Left lung (tissue), 10 donors: ENCODE data around the gene MFAP4. TPM values are rescaled to one million over a fixed set of nuclear protein-coding genes. Genes with fewer than 3 reads are reported as not detected.

Experiments used
- ATAC-seq: fragments of 200-7000 bp; cut with Tn5 transposase; one replicate; pipeline ENCODE4 v1.9.1; 2020; ENCODE audit warnings: moderate library complexity
- DNase-seq, 4 donors: peaks; one replicate each; pipeline ENCODE4 v3.0.0-alpha.2; 2013 to 2020
- H3K27ac ChIP-seq, 2 donors: fragments of 200-600 bp; sonication (generic) in 1 of 2; one replicate each; pipeline versions ENCODE4 v1.5.0 to v1.8.0; 2020 to 2021
- H3K27me3 ChIP-seq, 2 donors: fragments of 200-600 bp; sonication (generic) in 1 of 2; one replicate each; pipeline versions ENCODE4 v1.5.0 to v1.8.0; 2020 to 2021
- H3K36me3 ChIP-seq, 2 donors: fragments of 200-600 bp; sonication (generic) in 1 of 2; one replicate each; pipeline versions ENCODE4 v1.5.0 to v1.8.0; 2020 to 2021
- H3K4me1 ChIP-seq, 2 donors: fragments of 200-600 bp; one replicate each; pipeline ENCODE4 v1.8.0; 2021
- H3K4me3 ChIP-seq, 2 donors: fragments of 200-600 bp; sonication (generic) in 1 of 2; one replicate each; pipeline versions ENCODE4 v1.5.0 to v1.8.0; 2020 to 2021; ENCODE audit warnings: mild to moderate bottlenecking in 1 of 2
- H3K9me3 ChIP-seq, 2 donors: fragments of 200-600 bp; sonication (generic) in 1 of 2; one replicate each; pipeline versions ENCODE4 v1.5.0 to v1.8.0; 2020 to 2021
- intact Hi-C, 2 donors: fragments of 100-400 bp; cut with DNase I; formaldehyde crosslinking; loops; one replicate each; pipeline versions ENCODE4 v1.11.2 to v1.14.2; 2022
- polyA plus RNA-seq, 6 donors: library from polyadenylated mRNA; unstranded; fragments of 120-200 nt; gene quantifications; one replicate each; pipeline ENCODE4 v1.2.1, GENCODE V29; 2013; ENCODE audit not compliant: insufficient read length in 6 of 6
- total RNA-seq, 2 donors: library from RNA; stranded (reverse); fragmentation: NEBNext Ultra II Directional; extraction: Animal tissue kit (Norgen Biotek cat#: 25700); gene quantifications; one replicate each; pipeline ENCODE4 v1.2.1, GENCODE V29; 2021
- TF ChIP-seq, protein P1 (sequence below), 2 donors: fragments of 200-600 bp; sonication (generic) in 1 of 2; IDR thresholded peaks; one replicate each; pipeline versions ENCODE4 v1.5.0 to v1.8.0; 2021; ENCODE audit warnings: antibody characterized with exemption in 2 of 2
- donor health status: DM: no; HTN: yes; CAD: no.
- donor health status: DM: no; HTN: no; CAD: no.

MFAP4 gene
- total and polyA plus RNA-seq, 8 donors, result 91.0 to 601 (median 479) TPM

- Histone ChIP-seq H3K9me3 (no peaks in the 10 kb centered on the region), H3K36me3 (no peaks in the 10 kb centered on the region), H3K27me3 (no peaks in the 10 kb centered on the region), H3K4me3 (no peak overlapping the region), H3K27ac (no peak overlapping the region), H3K4me1 (peaks cover 10 to 35% of the 10 kb centered on the region in 2 donors)
- ATAC-seq (no peak), DNase-seq (peak in 1 of 4 donors; percentile 20)
- TF ChIP-seq, protein P1, sequence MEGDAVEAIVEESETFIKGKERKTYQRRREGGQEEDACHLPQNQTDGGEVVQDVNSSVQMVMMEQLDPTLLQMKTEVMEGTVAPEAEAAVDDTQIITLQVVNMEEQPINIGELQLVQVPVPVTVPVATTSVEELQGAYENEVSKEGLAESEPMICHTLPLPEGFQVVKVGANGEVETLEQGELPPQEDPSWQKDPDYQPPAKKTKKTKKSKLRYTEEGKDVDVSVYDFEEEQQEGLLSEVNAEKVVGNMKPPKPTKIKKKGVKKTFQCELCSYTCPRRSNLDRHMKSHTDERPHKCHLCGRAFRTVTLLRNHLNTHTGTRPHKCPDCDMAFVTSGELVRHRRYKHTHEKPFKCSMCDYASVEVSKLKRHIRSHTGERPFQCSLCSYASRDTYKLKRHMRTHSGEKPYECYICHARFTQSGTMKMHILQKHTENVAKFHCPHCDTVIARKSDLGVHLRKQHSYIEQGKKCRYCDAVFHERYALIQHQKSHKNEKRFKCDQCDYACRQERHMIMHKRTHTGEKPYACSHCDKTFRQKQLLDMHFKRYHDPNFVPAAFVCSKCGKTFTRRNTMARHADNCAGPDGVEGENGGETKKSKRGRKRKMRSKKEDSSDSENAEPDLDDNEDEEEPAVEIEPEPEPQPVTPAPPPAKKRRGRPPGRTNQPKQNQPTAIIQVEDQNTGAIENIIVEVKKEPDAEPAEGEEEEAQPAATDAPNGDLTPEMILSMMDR (IDR thresholded peaks at IDR 0.05), result no peak
- intact Hi-C loops, result no loop called here
Measured at GRCh38 chr17:19401321-19402010, 14.5 kb upstream of the MFAP4 start.

DNA sequence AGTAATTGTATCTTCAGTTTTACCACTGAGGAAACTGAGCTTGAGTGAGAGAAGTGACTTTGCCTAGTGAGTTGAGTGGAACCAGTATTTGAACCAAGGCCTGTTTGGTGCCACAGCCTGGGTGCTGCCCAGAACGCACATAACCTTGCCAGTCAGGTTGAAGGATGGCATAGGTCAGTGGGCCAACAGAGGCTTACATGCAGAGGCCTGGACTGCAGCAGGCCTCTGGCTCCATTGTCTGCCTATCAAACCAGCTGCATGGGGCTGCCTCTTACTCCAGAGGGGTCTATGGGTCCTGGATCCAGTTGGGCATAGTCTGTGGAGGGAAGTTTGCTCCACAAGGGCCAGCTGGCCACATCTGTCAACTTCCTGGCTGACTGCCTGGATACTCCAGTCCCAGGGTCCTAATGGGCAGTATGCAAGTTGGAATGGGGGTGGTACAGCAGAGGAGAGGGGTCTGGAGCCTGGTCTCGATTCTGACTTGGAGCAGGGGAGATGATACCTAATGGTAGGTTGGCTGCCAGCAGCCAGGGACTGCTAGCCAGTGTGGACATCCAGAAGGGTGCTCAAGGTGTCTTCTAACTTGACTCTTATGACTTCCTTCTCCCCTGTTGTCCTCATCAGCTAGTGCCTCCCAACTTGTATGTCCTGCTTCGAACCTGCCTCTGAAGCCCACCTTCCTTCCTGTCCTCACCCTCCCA, 12.9 kb upstream of the MFAP4 start:
- H3K4me3 ChIP-seq, result no peak overlapping the region
- intact Hi-C loops, result no loop called here
- DNase-seq, result peak in 2 of 4 donors; percentile 57 to 79
- no peaks in the 10 kb centered on the region for H3K27me3 ChIP-seq
- no peak overlapping the region for H3K27ac ChIP-seq
- no peaks in the 10 kb centered on the region for H3K36me3 ChIP-seq
- H3K9me3 ChIP-seq, result no peaks in the 10 kb centered on the region
- ATAC-seq, result no peak
- TF ChIP-seq, protein P1 (IDR thresholded peaks at IDR 0.05), result no peak
- peaks cover 10 to 35% of the 10 kb centered on the region in 2 donors for H3K4me1 ChIP-seq

DNA sequence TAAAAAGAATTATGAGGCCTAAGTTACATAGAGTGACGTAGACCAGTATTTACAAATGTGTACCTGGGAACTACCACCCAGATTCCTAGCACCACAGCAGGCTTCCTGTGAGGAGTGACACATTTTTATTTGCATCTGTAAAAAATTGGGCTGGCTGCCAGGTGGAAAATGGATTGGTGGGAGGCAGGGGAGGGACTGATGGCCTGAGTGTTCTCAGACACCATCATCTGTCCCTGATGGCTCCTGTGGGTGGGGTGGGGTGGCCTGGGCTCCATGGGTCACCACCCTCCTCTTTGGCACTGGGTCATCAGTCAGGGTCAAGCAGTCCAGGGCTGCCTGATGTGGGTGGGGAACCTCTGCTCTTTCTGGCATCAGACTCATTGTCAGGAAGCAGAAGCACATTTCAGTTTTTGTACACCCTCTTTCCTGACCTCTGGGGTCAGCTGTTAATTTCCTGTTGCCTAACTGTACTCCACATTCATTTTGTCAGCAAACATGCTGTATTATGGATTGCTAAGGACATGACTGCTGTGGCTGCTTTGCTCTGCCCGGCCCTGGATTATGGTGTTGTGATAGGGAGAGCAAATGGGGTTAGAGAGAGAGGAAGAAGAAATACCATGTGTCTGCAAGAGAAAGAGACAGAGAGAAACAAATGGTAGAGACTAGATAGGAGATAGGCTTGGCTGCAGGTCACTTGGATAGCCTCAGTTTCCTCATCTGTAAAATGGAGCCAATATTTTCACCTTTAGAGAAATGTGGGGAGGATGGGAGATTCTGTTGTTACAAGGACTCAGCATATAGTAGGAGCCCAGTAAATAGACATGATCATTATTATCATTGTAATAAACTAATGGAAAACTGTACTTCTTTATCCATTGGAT, 11.6 kb upstream of the MFAP4 start:
- Histone ChIP-seq H3K27ac (peak overlapping the region; percentile 38 to 44), H3K36me3 (no peaks in the 10 kb centered on the region), H3K4me1 (peaks cover 10 to 35% of the 10 kb centered on the region in 2 donors), H3K4me3 (no peak overlapping the region), H3K27me3 (no peaks in the 10 kb centered on the region), H3K9me3 (no peaks in the 10 kb centered on the region)
- ATAC-seq (peak; percentile 85), DNase-seq (peak in 2 of 4 donors; percentile 63 to 75)
- TF ChIP-seq, protein P1 (IDR thresholded peaks at IDR 0.05), result no peak
- intact Hi-C loops, result no loop called here

- peak in 1 of 4 donors; percentile 18 for DNase-seq
- intact Hi-C loops, result no loop called here
- TF ChIP-seq, protein P1 (IDR thresholded peaks at IDR 0.05), result no peak
Measured at GRCh38 chr17:19397556-19398041, 10.6 kb upstream of the MFAP4 start.

More at GRCh38 chr17:19397556-19398041, 10.6 kb upstream of the MFAP4 start:
- no peak overlapping the region for H3K4me3 ChIP-seq
- peak overlapping the region; percentile 38 to 44 for H3K27ac ChIP-seq
- no peaks in the 10 kb centered on the region for H3K9me3 ChIP-seq
- peaks cover 10 to 35% of the 10 kb centered on the region in 2 donors for H3K4me1 ChIP-seq
- ATAC-seq, result peak; percentile 27
- H3K27me3 ChIP-seq, result no peaks in the 10 kb centered on the region
- no peaks in the 10 kb centered on the region for H3K36me3 ChIP-seq
